Choroid plexus epithelial cell (primary cell): ENCODE data around the gene SYP.

Source experiments
- DNase-seq: peaks from one replicate; pipeline ENCODE4 v3.0.0-alpha.2; 2010; ENCODE audit warnings: low read depth
- H3K4me3 ChIP-seq: 2 replicates; pipeline ENCODE4 v1.5.1; 2011; ENCODE audit warnings: low read depth, mild to moderate bottlenecking, control low read depth, low read length, moderate library complexity
- CTCF ChIP-seq: conservative IDR thresholded peaks from 2 replicates; pipeline ENCODE4 v1.5.1; 2011; ENCODE audit warnings: low read depth, mild to moderate bottlenecking, control low read depth, inconsistent platforms, low read length, moderate library complexity

The SYP gene

GRCh38 chrX:49139713-49140112 is 60.3 kb downstream of the SYP start:
- H3K4me3 ChIP-seq: no peak overlapping the region
- DNase-seq: no peak
- TF ChIP-seq CTCF: no peak
